GM13976 (cell line): ENCODE results near the gene FITM2.
"Not testable (repeated sequence)": the region's sequence is repeated elsewhere in the genome, so short reads cannot be mapped to it uniquely, and the experiment has no call there.

ENCODE experiments used
- DNase-seq: peaks from one replicate; pipeline ENCODE4 v3.0.0; 2012; ENCODE audit warnings: low spot score
- in situ Hi-C: fragments of 300-500 bp; cut with MboI; formaldehyde crosslinking; loops from one replicate; pipeline ENCODE4 v1.12.0; 2022; ENCODE audit warnings: low sequenced_read_pairs, mixed read lengths, inconsistent platforms; ENCODE audit not compliant: unreplicated experiment
- TF ChIP-seq, protein P1 (sequence below): IDR thresholded peaks from 2 replicates; pipeline ENCODE4 v1.5.1; 2012; ENCODE audit warnings: borderline replicate concordance, mild to moderate bottlenecking; ENCODE audit not compliant: insufficient read depth; ENCODE audit errors: extremely low read depth, missing control alignments, control extremely low read depth

The FITM2 gene

DNA sequence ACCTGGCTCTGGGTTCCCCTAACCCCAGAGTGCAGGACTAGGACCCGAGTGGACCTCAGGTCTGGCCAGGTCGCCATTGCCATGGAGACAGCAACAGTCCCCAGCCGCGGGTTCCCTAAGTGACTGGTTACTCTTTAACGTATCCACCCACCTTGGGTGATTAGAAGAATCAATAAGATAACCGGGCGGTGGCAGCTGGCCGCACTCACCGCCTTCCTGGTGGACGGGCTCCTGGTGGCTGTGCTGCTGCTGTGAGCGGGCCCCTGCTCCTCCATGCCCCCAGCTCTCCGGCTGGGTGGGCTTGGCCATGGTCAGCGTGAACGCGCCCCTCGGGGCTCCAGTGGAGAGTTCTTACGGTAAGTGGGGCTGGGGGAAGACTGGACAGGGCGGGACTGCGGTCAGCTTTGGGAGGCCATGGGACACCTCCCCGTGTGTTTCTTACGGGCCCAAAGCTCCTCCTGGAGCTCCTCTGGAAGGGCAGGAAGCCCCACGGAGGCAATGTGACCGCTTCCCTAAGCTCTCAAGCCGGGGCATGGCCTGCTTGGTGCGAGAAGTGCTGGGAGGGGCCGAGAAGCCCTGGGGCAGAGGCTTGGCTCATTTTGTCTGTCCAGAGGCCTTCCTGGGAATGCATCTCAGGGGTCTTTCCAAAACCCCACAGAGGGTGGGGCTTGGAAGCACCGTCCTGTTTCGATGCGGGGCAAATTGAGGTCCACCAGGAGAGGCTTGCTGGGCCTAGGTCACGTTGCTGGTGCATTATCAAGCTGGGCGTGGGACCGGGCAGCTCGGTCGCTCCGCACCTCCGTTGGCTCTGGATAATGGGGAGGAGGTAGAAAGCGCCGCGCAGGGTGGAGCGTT, 44.7 kb upstream of the FITM2 start, which contains the start of gene HNF4A:
Gene HNF4A, plus strand, starts transcription at position 202 of the 855 bp plus-strand sequence. Its CDS starts 106 bp downstream, at position 308.
- in situ Hi-C loops, result no loop called here
- TF ChIP-seq, protein P1, sequence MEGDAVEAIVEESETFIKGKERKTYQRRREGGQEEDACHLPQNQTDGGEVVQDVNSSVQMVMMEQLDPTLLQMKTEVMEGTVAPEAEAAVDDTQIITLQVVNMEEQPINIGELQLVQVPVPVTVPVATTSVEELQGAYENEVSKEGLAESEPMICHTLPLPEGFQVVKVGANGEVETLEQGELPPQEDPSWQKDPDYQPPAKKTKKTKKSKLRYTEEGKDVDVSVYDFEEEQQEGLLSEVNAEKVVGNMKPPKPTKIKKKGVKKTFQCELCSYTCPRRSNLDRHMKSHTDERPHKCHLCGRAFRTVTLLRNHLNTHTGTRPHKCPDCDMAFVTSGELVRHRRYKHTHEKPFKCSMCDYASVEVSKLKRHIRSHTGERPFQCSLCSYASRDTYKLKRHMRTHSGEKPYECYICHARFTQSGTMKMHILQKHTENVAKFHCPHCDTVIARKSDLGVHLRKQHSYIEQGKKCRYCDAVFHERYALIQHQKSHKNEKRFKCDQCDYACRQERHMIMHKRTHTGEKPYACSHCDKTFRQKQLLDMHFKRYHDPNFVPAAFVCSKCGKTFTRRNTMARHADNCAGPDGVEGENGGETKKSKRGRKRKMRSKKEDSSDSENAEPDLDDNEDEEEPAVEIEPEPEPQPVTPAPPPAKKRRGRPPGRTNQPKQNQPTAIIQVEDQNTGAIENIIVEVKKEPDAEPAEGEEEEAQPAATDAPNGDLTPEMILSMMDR, result no peak
- no peak for DNase-seq

DNA sequence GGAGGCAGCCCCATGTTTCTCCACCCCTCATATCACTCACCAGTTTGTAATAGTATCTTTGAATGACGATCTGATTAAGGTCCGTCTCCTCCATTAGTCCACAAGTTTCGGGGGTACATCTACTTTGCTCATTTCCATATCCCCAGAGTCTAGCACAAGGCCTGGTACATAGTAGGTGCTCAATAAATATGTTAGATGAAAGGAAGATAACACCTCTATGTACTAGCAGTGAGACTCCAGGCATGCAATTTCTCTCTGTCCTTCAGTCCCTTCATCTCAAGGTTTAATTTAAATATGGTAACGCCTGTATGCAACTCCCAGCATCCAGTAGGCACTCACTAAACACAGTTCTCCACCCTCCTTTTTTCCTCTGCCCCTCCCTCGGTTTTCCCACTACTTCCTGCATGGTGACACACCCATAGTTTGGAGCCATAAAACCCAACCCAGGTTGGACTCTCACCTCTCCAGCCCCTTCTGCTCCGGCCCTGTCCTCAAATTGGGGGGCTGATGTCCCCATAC, 44.0 kb upstream of the FITM2 start:
- TF ChIP-seq, protein P1, result no peak
- no peak for DNase-seq
- in situ Hi-C loops, result no loop called here

DNA sequence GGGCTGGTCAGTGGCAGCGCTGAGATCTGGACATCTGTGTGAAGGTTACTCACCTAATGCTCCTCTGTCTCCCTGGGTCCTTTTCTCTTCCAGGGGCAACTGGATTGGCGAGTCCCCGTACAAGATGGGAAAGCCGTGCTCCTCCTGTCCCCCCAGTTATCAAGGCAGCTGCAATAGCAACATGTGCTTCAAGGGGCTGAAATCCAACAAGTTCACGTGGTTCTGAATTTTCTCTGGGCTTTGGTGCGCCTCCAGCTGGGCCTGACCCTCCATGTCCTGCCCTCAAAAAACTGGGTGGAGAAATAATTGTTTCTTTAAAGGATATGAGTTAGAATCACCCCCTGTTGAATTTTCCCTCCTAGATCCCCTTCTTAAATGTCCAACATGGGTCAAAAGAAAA, 39.6 kb upstream of the FITM2 start:
- in situ Hi-C loops, result no loop called here
- TF ChIP-seq, protein P1, result no peak
- DNase-seq, result no peak

DNA sequence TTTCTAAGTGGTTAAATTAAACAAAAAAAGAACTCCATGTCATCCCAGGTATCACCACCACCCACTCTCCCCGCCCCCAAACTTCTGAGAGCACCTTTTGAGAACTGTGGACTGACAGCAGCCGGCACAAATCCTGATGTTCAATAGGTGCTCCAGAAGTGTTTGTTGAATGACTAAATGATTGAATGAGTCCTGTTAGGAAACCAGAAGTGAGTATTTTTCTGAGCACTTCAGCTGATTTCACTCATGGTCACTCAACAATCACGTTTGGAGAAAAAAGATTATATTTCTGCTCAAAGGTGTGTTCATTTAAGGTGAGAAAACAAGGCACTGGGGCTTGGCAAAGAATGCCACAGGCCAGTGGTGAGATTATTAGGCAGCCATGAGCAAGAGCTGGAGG, 38.3 kb upstream of the FITM2 start:
- in situ Hi-C loops, result no loop called here
- DNase-seq, result no peak
- TF ChIP-seq, protein P1, result no peak

DNA sequence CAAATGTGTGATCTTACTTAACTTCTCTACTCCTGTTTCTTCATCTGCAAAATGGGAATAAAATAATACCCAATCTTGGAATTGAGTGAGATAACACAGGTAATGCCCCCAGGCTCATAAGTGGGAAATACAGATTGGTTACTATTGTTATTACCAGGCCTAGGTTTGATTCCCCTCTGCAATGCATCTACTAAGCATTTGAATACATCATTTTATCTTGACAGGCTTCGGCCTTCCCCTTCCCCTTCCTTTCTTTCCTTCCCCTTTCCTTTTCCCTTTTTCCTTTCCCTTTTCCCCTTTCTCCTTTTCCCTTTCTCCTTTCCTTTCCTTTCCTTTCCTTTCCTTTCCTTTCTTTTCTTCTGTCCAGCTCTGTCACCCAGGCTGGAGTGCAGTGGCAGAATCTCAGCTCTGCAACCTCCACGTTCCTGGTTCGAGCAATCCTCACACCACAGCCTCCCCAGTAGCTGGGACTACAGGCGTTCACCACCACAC, 37.2 kb upstream of the FITM2 start:
- in situ Hi-C loops, result no loop called here
- no peak for DNase-seq
- TF ChIP-seq, protein P1, result no peak

DNA sequence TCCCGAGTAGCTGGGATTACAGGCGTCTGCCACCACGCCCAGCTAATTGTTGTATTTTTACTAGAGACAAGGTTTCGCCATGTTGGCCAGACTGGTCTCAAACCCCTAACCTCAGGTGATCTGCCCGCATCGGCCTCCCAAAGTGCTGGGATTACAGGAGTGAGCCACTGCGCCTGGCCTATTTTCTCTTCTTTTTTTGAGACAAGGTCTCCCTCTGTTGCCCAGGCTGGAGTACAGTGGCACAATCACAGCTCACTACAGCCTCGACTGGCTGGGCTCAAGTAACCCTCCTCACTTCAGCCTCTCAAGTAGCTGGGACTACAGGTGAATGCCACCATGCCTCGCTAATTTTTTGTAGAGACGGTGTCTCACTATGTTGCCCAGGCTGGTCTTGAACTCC, 34.9 kb upstream of the FITM2 start:
- in situ Hi-C loops, result not testable (repeated sequence)

DNA sequence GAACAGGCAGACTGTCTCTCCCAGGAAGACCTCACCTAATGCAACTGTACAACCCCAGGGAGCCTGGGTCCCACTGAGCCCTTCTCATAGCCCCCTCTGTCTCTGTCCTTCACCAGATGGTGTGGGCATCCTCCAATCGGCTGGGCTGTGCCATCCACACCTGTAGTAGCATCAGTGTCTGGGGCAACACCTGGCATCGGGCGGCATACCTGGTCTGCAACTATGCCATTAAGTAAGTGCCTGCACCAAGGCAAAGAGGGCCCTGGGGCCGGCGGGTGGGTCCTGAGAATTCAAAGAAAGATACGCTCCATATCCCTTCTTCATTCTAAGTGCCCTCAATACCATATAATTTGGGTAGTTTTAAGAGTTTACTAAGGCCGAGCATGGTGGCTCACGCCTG, 34.1 kb upstream of the FITM2 start:
- in situ Hi-C loops, result no loop called here
- TF ChIP-seq, protein P1, result no peak
- no peak for DNase-seq

More for the DNA sequence above, 34.9 kb upstream of the FITM2 start:
- not testable (repeated sequence) for DNase-seq
